Measurements from ENCODE around the gene GALNT10.

- no peak for TF ChIP-seq CTCF (IDR thresholded peaks at IDR 0.05)
- no peak for TF ChIP-seq POLR2A (IDR thresholded peaks at IDR 0.05)
These were observed 273.9 kb downstream of the GALNT10 start for GRCh38 chr5:154464438-154464837.

All from uterus (tissue), 2 donors.